Measurements from ENCODE around the gene RBM33. TPM values are rescaled to one million over a fixed set of nuclear protein-coding genes. Genes with fewer than 3 reads are reported as not detected.

The RBM33 gene
- total RNA-seq, 2 experiments from 2014 or later = 64.0 to 64.9 TPM

DNA sequence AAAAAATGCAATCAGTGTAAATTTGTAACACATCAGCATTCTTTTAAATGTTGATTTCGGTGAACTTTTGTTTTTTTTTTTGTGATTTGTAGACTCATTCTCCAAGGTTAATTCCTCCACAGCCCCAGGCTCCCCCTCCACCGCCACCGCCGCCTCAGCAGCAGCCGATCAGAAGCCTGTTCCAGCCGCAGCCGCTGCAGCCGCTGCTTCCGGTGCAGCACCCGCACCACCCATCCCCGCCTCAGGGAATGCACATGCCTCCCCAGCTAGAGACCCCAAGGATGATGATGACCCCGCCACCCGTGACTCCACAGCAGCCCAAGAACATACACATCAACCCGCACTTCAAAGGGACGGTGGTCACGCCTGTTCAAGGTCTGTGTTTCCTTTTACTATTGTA is 66.6 kb downstream of the RBM33 start:
- CTCF ChIA-PET = interaction anchor here (1.9 kb wide), 1 partner anchor 112 kb away, joined by 6 read pairs; no protein-coding TSS in a partner anchor
- POLR2A ChIA-PET = no interaction called here

DNA sequence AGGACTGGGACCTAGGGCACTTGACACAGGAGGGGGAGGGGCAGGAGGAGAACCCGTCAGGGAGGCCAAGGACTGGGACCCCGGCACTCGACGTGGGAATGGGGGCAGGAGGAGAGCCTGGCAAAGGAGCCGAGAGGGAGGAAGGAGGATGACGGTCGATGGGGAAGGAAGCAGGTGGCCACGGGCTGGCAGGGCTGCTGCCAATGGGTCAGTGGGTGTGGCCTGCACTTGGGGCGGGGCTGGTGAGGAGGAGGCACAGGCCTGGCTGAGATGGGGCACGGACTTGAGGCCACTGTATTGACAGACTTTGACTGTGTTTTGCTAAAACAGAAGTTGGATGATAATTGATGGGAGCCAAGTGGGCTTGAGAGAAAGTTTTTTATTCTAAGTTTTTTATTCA is 68.9 kb downstream of the RBM33 start:
- ChIA-PET CTCF (no interaction called here), POLR2A (no interaction called here)

DNA sequence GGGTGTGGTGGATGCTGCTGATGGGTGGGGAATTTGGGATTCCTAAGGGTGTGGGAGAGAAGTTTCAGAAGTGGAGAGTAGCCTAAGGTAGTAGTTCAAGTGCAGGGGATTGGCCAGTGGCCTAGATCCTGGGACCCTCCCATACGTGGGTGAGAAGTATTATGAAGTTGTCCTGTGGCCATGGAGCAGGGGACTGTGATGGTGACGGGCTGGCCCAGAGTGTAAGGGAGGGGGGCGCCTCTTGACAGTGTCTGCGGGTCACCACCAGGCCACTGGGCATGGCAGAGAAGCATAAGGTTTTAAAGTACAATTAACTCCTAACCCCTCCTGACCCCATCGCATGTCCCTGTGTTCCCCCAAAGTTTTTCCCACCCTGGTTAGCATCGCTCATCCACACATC is 70.2 kb downstream of the RBM33 start:
- POLR2A ChIA-PET = no interaction called here
- CTCF ChIA-PET = no interaction called here

DNA sequence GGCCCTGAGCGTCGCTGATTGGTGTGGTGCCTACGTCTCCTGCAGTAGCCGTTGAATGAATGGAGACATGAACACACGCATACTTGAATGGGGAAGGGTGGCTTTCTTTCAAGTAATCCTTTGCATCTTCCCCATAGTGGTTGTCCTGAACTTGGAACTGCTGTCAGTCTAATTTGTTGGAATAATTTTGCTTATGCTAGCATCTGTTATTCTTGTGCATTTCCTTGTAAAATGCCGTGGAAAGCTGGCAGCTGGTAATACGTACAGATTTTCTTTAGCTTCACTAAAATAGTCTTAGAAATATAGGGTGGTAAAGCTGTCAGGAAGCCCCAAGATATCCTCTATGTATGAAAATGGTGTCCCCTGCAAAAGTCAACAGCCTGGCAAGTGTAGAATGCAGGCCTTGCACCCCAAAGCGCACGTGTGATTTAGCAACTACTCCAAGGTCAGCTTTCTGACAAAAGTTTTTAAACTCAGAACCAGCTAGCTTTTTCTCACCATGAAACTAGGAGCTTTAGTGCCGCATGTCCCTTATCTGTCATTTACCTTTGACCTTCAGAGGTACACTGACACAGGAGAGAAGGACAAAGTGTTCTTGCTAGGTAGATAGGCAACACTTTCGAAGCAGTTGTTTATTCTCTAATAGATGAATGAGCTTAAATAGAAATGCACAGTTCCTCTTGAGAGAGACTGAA is 70.8 kb downstream of the RBM33 start:
- ChIA-PET POLR2A (no interaction called here), CTCF (no interaction called here)

DNA sequence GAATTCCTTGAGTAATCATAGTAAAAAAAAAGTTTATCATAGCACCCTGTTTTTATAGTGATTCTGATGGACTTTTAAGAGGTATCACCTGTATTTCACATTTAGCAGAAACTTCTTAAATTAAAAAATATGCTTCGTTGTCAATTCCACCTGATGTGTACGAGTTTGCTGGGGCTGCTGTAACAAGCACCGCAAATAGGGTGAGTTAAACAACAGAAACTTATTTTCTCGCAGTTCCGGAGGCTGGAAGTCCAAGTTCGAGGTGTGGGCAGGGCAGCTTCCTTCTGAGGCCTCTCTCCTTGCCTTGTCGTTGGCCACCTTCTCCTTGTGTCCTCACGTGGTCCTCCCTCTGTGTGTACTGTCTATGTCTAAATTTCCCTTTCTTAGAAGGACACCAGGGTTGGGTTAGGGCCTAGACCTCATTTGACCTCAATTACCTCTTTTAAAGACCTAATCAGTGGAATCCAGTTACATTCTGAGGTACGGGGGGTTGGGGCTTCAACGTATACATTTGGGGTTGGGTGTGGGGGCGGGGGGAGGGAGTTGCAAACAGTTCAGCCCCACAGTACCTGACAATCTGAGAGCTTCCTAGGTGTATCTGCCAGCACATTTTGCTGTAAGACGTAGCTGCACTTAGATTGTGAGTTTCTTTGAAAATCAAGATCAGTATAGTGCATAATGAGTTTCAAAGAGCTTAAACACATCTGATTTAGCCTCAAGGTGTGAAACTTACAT is 72.7 kb downstream of the RBM33 start:
- ChIA-PET CTCF (no interaction called here), POLR2A (no interaction called here)

DNA sequence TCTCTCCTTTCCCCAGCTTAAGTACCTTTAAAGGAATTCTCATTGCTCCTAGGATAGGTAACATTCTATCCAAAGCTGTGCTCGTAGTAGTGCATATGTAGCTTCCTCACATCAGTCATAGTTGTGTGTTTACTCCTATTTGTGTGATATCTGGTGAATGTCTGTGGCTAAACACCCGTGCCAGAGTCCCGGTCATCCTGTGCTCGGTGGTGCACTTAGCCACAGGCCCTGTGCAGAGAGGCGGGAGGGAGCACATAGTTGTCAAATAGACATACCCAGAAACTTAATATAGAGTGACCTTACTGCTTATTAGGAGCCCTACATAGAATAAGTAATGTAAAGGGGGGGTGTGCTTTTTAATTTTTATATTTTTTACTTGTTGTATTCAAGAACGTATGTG is 76.6 kb downstream of the RBM33 start:
- ChIA-PET POLR2A (no interaction called here), CTCF (interaction anchor here (0.6 to 1.0 kb wide), 2 partner anchors 9 to 1094 kb away, joined by 3 read pairs; no protein-coding TSS in a partner anchor)

DNA sequence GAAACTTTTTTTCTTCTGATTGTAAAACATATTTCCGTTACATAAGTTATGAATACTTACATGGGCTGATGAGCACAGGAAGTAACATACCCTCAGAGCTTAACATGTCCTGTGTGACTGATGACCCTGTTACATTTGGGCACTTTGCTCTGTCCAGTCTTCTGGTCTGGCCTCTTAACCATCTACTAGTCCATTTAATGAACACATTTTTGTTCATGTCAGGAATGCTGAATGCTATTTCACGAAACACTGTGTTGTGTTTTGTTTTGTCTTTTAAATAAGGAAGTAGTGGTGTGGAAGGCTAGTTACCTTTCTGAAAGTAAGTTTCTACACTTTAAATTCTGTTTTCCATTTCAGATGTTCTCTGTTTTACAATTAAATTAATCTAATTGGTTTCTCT is 77.7 kb downstream of the RBM33 start:
- ChIA-PET CTCF (no interaction called here), POLR2A (no interaction called here)

DNA sequence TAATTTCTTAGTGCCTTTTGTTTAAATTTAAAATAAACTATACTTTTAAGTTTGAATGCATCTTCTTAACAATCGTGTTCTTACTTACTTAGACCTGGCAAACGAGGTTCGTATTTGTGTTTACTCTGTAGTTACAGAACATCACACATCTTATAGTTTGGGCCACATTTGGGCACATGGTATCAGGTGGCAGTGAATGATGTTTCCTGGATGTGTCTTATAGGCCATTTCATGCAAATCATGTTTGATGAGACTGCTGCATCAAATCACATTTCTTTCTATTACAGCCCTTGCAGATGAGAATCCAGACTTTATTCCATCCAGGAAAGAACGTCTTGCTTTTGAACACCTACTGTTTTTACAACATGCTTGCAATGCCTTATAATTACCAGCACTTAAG is 78.5 kb downstream of the RBM33 start:
- POLR2A ChIA-PET = no interaction called here
- CTCF ChIA-PET = no interaction called here

DNA sequence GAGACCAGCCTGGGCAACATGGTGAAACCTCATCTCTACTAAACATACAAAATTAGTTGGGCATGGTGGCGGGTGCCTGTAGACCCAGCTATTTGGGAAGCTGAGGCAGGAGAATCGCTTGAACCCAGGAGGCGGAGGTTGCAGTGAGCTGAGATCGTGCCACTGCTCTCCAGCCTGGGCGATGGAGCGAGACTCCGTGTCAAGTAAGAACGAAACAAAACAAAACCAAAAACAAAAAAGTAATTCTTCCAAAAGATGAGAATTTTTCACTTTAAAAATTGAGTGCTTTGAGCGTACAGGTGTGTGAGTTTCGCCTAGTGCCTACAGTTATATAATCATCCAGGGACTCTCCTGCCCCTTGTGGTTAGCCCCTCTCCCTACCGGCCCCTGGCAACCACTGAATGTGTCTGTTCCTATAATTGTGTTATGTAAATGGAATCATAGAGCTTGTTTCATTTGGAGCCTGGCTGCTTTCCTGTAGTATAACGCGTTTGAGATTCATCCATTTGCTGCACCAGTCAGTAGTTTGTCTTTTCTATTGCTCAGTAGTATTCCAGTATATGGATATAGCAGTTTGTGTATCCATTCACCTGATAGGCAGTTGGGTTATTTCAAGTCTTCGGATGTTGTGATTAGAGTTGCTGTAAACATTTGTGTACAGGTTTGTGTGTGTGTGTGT is 80.0 kb downstream of the RBM33 start:
- ChIA-PET CTCF (interaction anchor here (0.9 kb wide), 1 partner anchor 125 kb away, joined by 3 read pairs; no protein-coding TSS in a partner anchor), POLR2A (interaction anchor here (0.7 kb wide), 1 partner anchor 20 kb away, joined by 13 read pairs; no protein-coding TSS in a partner anchor)

DNA sequence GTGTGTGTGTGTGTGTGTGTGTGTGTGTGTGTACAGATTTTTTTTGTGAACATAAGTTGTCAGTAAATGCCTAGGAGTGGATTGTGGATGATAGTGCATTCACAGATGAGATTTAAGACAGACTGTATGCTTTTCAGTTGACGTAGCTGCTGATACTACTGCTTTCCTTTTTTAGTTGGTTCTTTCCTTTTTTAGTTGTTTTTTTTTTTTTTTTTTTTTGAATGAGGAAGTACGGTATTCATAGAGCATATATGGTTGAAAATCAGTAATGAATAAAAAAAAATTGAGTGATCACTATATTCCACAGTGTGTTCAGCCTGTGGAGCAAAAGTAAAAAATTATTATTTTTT is 80.5 kb downstream of the RBM33 start:
- CTCF ChIA-PET = interaction anchor here (0.9 kb wide), 1 partner anchor 126 kb away, joined by 3 read pairs; no protein-coding TSS in a partner anchor
- POLR2A ChIA-PET = interaction anchor here (0.7 kb wide), 1 partner anchor 20 kb away, joined by 13 read pairs; no protein-coding TSS in a partner anchor

DNA sequence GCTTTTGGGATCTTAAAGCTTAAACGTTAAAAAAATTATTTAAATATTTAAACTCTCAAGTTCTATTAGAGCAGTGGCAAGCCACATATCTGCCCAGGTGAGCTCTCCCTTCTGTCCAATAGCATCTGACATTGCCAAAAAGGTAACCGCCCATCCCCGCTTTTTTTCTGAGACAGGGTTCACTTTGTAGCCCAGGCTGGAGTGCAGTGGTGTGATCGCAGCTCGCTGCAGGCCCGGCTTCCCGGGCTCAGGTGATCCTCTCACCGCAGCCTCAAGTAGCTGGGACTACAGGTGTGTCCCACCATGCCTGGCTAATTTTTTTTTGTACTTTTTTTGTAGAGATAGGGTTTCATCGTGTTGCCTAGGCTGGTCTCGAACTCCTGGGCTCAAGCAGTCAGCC is 83.2 kb downstream of the RBM33 start:
- CTCF ChIA-PET = interaction anchor here (0.6 kb wide), 1 partner anchor 32 kb away, joined by 3 read pairs; no protein-coding TSS in a partner anchor
- POLR2A ChIA-PET = no interaction called here

DNA sequence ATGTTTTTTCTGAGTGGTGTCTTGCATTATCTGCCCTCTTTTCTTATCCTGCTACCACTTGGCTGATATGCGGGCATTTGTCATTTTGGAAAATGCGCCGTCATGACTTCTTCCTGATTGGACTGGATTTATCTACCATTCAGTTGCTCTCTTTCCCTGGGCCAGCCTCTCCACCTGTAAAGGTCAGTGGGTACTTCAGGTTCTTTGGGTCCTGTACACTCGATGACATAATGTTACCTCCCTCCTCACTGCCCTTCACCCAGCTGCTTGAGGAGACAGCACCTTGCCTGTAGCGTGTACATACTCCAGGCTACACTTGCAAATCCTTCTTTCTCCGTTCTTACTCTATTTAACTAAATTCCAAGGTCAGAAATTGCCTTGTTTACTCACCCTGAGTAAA is 83.7 kb downstream of the RBM33 start:
- CTCF ChIA-PET = no interaction called here
- POLR2A ChIA-PET = no interaction called here

DNA sequence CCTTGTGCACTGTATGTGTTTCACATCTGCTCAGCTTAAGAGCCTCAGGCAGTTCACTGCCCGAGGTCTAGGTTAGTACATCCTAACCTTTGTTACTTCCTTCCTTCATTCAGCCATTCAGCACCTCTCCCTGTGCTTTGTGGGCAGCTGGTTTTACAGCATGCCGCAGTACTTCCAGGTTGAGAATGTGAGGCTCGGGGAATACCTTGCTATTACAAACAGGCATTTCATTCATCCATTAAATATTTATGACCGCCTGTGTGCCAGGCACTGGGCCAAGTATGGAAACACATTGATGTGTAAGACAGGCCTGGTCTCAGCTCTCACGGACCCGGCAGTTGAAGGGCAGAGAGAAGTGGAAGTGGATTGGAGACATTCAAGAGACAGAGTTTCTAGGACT is 85.4 kb downstream of the RBM33 start:
- ChIA-PET CTCF (interaction anchor here (1.7 kb wide), 1 partner anchor 9 kb away, joined by 3 read pairs; no protein-coding TSS in a partner anchor), POLR2A (interaction anchor here (0.7 kb wide), 1 partner anchor 27 kb away, joined by 3 read pairs; no protein-coding TSS in a partner anchor)

DNA sequence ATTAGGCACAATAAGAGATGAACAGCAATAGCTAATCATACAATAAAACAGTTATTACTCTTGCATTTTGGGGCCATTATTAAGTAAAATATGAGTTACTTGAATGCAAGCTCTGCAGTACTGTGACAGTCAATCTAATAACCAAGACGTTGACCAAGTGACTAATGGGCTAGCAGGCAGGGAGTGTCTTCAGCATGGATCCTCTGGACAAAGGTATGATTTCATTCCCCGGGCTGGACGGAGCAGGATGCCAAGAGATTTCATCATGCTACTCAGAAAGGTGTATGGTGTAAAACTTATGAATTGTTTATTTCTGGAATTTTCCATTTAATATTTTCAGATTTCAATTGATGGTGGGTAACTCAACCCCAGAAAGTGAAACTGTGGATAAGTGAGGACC is 86.9 kb downstream of the RBM33 start:
- CTCF ChIA-PET = no interaction called here
- POLR2A ChIA-PET = no interaction called here

DNA sequence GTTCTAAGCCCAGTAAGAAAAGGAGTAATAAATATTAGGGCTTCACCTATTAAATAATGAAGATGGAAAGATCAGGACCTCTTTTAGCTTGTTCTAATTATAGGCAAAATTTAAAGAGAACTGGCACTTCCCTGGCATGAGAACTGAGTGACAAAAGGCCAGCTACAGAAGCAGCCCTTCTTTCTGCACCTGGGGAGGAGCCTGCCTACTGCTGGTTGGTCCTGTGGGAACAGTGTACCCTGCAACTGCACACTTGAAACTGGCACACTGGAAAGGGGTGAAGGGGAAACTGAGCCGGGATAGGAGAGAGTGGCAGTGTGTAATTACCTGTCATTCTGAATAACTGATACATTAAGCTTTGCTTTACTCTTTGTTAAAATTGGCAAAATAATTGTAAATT is 87.4 kb downstream of the RBM33 start:
- ChIA-PET CTCF (no interaction called here), POLR2A (no interaction called here)

DNA sequence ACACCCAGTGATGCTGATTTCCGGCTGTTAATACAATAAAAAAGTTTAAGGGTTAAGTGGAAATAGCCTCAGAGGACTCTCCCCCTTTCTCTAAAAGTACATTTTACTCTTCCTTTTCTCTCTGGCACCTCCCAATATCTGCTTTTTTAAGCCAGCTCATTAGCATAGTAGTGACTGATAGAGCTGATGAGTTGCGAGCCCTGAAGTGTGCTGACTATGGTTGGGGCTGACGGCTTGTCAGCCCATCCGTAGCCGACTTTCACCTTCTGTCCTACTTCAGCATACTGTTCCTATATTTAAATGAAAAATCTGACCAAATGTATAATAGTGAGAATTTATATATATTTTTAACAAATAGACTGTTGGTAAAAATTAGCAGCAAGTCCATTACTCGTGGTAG is 87.8 kb downstream of the RBM33 start:
- CTCF ChIA-PET = no interaction called here
- POLR2A ChIA-PET = no interaction called here

DNA sequence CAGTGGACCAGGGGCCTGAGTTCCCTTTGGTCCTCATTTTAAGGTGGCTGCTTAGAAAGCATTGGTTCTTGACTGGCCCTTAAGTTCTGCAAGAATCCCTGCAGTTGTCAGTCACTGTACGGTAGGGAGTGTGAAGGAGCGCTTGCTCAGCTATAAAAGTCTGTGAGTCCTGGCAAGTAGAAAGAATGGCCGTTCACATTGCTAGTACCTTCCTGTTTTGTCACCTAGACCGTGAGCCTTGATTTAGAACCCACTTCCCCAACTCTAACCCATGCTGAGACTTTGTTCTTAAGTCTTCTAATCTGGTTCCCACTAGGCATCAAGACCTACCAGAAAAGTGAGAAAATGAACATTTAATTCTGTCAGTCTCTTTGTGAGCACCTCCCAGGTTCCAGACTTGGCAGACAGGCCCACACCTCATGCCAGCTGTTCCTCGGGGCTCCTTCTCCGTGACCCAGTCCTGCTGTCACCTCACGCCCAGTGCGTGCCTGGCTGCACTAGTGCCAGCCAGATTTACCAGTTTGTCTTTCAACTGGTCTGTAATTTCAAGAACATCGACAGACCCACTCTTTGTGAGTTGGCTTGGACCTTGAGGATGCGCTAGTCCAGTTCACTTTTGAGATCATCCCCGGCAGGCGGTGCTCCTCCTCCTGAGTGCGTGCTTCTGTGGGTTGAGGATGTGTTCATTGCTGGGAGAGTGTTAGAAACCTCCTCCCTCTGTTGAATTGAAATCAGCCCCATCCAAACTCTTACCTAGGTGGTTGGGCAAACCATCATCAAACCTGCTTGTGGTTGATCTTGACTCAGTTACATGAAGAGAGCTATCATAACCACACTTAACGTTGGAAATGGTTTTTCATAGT is 89.4 kb downstream of the RBM33 start:
- ChIA-PET CTCF (interaction anchor here (0.9 to 1.3 kb wide), 3 partner anchors 13 to 90 kb away, joined by 3 to 6 read pairs (median 3); partner anchors contain the start of gene RBM33), POLR2A (interaction anchor here (1.4 kb wide), 1 partner anchor 31 kb away, joined by 3 read pairs; no protein-coding TSS in a partner anchor)

DNA sequence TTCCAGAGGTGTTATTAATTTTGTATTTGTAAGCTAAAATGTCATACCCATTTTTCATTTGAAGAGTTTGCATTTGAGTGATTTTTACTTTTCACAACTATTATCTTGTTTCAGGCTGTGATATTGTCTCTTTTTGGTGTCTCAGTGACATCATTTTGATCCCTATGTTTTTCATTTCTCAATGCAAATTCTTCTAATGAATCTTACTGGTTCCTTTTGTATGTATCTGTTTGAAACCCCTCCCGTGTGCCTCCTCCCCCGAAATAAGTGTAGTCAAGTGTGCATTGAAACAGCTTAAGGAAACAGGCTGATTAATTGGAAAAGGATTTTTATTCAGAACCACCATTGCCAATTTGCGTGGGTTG is 90.0 kb downstream of the RBM33 start:
- ChIA-PET POLR2A (interaction anchor here (1.4 kb wide), 1 partner anchor 30 kb away, joined by 3 read pairs; no protein-coding TSS in a partner anchor), CTCF (interaction anchor here (0.9 to 1.3 kb wide), 3 partner anchors 13 to 90 kb away, joined by 3 to 6 read pairs (median 3); partner anchors contain the start of gene RBM33)

DNA sequence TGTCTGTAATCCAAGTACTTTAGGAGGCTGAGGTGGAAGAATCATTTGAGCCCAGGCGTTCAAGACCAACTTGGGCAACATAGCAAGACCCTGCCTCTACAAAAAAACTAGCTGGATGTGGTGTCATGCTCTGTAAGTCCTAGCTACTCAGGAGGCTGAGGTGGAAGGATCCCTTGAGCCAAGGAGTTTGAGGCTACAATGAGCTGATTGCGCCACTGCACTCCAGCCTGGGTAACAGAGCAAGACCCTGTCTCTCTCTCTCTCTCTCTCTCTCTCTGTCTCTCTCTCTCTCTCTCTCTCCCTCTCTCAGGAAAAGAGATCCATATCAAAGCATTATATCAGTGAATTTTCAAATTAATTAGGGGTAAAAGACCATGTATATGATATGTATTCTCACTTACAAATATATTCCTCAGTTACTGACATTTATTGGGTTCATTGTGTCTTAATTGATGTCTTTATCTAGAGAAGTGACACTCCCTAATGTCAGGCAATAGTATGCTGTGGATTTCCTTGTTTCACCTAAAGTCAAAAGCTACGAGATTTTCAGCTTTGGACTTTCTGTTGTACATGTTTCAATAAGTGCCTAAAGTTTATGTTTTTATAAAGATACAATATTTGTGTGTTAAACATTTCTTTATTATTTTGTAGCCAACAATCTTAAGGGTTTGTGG is 91.1 kb downstream of the RBM33 start:
- CTCF ChIA-PET = no interaction called here
- POLR2A ChIA-PET = no interaction called here
